Islet precursor cell (in vitro differentiated cells): Measurements from ENCODE around the gene GPS2.
"Not testable (repeated sequence)": the region's sequence is repeated elsewhere in the genome, so short reads cannot be mapped to it uniquely, and the experiment has no call there.

ENCODE experiments used
- DNase-seq: peaks from one replicate; pipeline ENCODE4 v3.0.0-alpha.2; 2018

The GPS2 gene

GRCh38 chr17:7336240-7337175 is 21.3 kb upstream of the GPS2 start, which contains the start of gene ACAP1:
Gene ACAP1 (plus strand): TSS chr17:7336529. CDS start chr17:7336735, 206 bp downstream.
- no peak for DNase-seq

- DNase-seq = not testable (repeated sequence)
These were observed 20.6 kb upstream of the GPS2 start for GRCh38 chr17:7335765-7336164.

GRCh38 chr17:7334938-7335538 is 19.9 kb upstream of the GPS2 start:
- no peak for DNase-seq

GRCh38 chr17:7332600-7333069 is 17.5 kb upstream of the GPS2 start:
- not testable (repeated sequence) for DNase-seq

GRCh38 chr17:7332111-7332510 is 17.0 kb upstream of the GPS2 start:
- no peak for DNase-seq

GRCh38 chr17:7330638-7331015 is 15.5 kb upstream of the GPS2 start:
- no peak for DNase-seq

GRCh38 chr17:7329997-7330637 is 15.0 kb upstream of the GPS2 start:
- peak; percentile 96 for DNase-seq

- DNase-seq = peak; percentile 100
These were observed 14.3 kb upstream of the GPS2 start for GRCh38 chr17:7329374-7329996.

GRCh38 chr17:7328840-7329373 is 13.7 kb upstream of the GPS2 start, which contains the start of gene NEURL4:
Gene NEURL4 (minus strand): TSS chr17:7329335. CDS start chr17:7329312, 23 bp downstream.
- no peak for DNase-seq

GRCh38 chr17:7328009-7328408 is 12.8 kb upstream of the GPS2 start:
- DNase-seq = no peak

GRCh38 chr17:7327501-7327900 is 12.3 kb upstream of the GPS2 start:
- no peak for DNase-seq

- no peak for DNase-seq
These were observed 11.9 kb upstream of the GPS2 start for GRCh38 chr17:7327056-7327455.

GRCh38 chr17:7326186-7326585 is 11.0 kb upstream of the GPS2 start:
- peak; percentile 49 for DNase-seq

- peak; percentile 40 for DNase-seq
These were observed 9.9 kb upstream of the GPS2 start for GRCh38 chr17:7325031-7325528.

GRCh38 chr17:7324438-7324779 is 9.2 kb upstream of the GPS2 start:
- no peak for DNase-seq

GRCh38 chr17:7323731-7324437 is 8.7 kb upstream of the GPS2 start:
- DNase-seq = peak; percentile 86

GRCh38 chr17:7322520-7323194 is 7.5 kb upstream of the GPS2 start:
- no peak for DNase-seq

- no peak for DNase-seq
These were observed 6.3 kb upstream of the GPS2 start for GRCh38 chr17:7321466-7321865.

GRCh38 chr17:7318121-7318860 is 3.1 kb upstream of the GPS2 start:
- DNase-seq = no peak

- no peak for DNase-seq
These were observed 2.1 kb upstream of the GPS2 start for GRCh38 chr17:7317161-7317803.
